Umbilical cord (tissue), 2 donors: Measurements from ENCODE around the gene NUP93. TPM values are rescaled to one million over a fixed set of nuclear protein-coding genes. Genes with fewer than 3 reads are reported as not detected.
"Not testable (repeated sequence)": the region's sequence is repeated elsewhere in the genome, so short reads cannot be mapped to it uniquely, and the experiment has no call there.

ENCODE experiments used
- DNase-seq: peaks from one replicate; pipeline ENCODE4 v3.0.0-alpha.2; 2015; ENCODE audit warnings: low spot score
- total RNA-seq: library from RNA; depleted of rRNA; stranded (reverse); fragments of >200 nt; gene quantifications from one replicate; pipeline ENCODE4 v1.2.3, GENCODE V29; 2014; ENCODE audit warnings: low replicate concordance; ENCODE audit not compliant: insufficient read depth

The NUP93 gene
- total RNA-seq, 1 donor from 2014 or later = 29.9 TPM

DNA sequence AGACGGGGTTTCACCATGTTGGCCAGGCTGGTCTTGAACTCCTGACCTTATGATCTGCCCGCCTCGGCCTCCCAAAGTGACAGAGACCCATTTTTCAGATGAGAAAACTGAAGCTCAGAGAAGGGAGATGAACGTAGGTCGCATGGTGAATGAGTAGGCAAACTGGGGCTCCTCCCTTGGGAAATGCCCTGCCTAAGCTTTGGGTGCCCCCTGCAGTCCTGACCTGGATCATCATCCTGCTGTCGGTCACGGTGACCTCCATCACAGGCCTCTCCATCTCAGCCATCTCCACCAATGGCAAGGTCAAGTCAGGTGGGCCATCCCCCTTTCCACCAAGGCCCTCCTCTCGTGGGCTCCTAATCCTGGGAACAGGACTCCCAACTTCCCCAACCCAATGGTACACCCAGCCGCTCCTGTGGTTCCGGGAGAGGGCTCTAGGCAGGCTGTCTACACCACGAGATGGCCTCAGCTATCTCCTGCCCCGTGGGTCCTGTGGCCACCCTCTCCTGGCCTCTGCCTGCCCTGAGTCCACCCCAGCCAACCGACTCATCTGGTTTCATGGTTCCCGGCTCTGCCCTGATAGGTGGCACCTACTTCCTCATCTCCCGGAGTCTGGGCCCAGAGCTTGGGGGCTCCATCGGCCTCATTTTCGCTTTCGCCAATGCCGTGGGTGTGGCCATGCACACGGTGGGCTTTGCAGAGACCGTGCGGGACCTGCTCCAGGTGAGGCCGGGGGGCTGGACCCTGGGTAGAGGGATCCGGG, 139.8 kb downstream of the NUP93 start:
- no peak for DNase-seq

DNA sequence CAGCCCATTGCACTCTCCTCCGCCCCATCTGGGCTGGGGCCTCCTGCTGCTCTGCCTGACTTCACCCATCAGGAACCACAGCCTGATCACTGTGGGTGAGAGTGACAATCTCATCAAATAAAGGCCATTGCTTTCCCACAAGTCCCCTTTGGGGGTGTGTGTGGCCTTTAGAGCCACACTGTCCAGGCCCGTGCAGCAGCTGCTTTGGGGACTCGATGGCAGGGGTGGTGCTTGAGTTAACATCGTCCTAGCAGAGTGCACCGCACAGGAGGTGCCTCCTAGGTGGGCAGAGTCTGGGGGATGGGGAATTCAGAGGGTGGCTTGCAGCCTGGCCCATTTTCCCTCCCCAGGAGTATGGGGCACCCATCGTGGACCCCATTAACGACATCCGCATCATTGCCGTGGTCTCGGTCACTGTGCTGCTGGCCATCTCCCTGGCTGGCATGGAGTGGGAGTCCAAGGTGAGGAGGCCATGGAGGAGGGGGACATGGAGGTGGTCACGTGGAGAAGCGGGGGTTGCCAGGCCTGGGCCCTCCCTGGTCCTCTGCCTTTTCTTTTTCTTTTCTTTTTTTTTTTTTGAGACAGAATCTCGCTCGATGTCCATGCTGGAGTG, 140.5 kb downstream of the NUP93 start:
- DNase-seq = no peak

DNA sequence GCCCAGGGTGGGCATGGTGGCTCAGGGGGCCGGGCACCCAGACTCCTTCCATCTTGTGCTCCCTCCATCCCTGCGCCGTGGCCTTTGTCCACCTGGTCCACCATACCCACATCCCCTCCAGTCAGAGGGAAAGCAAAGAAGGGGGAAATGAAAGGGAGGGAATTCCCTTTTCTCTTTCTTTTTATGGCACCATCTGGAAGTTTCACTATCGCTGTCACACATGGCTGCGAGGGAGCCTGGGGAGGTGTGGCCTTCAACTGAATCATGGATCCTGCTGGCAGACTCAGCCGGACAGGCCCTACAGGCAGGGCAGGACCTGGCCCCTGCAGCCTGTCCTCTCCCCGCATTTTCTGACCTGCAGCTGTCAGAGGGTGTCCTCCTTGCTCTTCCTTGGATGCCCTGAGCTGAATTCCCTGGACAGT, 141.3 kb downstream of the NUP93 start:
- DNase-seq = peak; percentile 63

DNA sequence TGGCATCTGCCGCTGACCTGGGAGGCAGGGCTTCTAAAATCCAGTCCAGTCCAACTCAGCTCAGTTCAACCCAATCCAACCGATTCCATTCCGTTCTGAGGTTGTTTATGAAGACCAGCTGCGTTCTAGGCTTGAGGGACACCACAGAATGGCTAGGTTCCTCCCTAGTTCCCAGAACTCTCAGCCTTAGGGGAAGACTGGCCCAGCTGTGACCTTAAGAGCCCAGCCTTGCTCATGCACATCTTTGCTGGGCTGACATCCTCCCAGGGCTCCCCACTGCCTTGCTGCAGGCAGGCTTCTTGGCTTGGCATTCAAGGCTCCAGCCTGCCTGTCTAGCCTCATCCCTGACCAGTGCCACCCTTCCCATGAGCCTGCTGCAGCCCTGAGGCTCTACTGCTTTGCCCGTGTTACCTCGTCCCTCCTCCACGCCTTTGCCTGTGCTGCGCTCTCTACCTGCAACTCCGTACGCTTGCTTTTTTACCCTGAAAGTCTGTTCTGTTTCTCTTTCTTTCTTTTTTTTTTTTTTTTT, 143.0 kb downstream of the NUP93 start:
- no peak for DNase-seq

DNA sequence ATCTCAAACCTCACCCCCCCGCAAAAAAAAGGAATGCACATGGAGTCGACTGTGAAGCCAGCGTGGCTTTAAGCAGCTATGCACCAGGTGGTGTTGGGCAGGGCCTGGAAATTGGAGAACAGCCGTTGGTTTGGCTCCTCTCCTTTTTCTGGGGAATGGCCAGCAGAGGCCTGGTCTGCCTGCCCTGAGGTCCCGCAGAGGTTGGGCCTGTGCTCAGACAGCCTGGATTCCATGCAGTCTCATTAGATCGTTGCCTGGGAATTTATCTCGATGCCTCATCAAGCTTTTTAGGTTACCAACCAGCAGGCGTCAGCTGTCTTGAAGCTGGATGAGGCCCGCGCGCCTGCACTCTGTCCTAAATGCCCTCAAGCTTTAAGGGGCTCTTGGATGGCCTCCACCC, 144.9 kb downstream of the NUP93 start:
- peak; percentile 82 for DNase-seq

- DNase-seq = no peak
These were observed 146.1 kb downstream of the NUP93 start for GRCh38 chr16:56876048-56876447.

DNA sequence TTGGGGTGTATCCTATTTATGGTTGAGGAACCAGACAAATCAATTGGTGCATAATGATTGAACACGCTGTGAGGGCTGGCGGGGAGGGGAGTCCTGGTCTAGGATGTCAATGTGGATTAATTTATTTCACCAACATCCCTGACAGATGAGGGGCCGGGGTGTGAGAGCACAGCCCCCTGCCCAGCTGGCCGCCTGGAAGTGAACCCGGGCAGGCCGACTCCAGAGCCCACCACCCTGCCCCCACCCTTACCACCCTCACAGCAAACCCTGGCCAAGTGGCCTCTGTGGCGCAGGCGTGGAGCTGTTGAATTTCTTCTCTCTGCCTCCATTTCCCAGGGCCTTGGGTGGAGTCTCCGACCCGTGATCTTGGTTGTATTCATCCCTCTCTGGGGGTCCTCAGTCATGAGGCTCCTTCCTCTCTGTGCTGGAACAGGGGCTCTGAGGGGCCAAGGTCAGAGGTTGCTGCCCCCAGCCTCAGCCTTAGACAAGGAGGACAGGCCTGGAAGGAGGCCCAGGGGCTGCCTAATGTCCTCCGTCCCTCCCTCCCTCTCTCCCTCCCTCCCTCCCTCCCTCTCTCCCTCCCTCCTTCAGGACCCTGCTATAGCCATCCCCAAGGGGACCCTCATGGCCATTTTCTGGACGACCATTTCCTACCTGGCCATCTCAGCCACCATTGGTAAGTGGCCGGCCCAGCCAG, 147.7 kb downstream of the NUP93 start:
- no peak for DNase-seq

- no peak for DNase-seq
These were observed 148.4 kb downstream of the NUP93 start for GRCh38 chr16:56878282-56878854.

- no peak for DNase-seq
These were observed 149.3 kb downstream of the NUP93 start for GRCh38 chr16:56879276-56879675.

GRCh38 chr16:56880176-56880575, 150.2 kb downstream of the NUP93 start:
- DNase-seq = no peak

DNA sequence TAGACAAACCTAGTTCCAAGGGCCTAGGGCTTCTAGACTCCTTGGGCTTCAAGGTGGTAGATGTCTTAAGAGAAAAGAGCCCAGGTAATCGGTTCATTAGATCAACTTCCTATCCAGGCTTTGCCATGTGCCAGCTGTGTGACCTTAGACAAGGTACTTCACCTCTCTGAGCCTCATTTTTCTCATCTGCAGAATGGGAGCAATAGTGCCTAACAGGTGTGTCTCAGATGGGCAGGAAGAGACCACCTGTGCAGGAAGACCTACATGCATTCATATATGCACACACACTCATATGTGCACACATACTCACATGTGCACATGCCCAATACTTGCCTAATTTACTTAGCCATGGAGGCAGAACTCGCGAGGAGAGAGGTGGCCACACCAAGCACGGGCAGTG, 150.8 kb downstream of the NUP93 start:
- DNase-seq = no peak

- DNase-seq = no peak
These were observed 152.3 kb downstream of the NUP93 start for GRCh38 chr16:56882077-56882800.

DNA sequence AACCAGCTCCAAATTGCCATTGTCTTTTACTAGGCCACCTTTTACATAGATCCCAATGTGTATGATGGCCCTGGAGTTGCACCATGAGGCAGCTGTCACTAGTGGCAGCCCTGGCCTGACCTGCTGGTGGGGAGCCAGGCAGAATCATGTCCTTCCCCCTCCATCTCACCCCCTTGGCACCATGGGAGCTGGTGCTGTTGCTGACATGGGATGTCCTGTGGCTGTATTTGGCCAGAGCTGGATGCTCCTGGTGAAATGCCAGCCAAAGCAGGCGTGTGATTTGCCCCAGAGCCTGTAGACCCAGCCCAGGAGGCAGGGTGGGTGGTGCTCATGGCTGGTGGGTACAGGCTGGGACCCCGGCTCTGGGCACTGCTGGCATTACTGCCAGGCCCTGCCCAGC, 153.7 kb downstream of the NUP93 start:
- DNase-seq = no peak

DNA sequence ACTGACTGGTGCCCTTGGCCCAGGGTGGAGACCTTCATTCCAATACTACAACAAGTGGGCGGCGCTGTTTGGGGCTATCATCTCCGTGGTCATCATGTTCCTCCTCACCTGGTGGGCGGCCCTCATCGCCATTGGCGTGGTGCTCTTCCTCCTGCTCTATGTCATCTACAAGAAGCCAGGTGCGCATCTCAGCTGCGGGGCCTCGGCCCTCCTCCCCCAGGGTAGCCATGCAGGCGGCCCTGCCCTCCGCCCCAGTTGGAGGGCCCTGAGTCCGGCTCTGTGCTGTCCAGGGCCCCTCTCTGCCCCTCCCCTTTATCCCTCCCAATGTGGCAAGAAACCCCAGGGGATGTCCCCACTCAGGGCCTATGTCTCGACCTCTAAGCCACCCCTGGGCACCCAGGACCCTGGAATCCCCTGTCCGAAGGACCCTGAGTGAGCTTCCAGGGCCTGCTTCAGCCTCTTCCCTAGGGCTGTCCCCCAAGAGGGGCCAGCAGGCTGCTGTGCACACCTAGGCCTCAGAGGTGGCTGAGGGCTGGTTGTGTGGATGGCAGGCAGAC, 154.2 kb downstream of the NUP93 start:
- DNase-seq = no peak

- not testable (repeated sequence) for DNase-seq
These were observed 155.0 kb downstream of the NUP93 start for GRCh38 chr16:56884929-56885328.

GRCh38 chr16:56885446-56886162, 155.7 kb downstream of the NUP93 start:
- DNase-seq = no peak

DNA sequence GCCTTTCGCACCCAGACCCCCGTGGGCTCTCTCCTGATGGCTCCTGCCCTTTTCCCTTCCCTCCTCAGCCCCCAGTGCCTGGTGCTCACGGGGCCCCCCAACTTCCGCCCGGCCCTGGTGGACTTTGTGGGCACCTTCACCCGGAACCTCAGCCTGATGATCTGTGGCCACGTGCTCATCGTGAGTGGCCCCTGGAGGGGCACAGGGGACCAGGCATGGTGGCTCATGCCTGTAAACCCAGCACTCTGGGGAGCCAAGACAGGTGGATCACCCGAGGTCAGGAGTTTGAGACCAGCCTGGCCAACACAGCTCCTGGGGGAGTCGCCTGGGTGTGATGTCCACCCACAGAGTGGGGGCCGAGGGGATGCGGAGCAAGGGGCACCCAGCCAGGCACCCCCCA, 156.4 kb downstream of the NUP93 start:
- no peak for DNase-seq

GRCh38 chr16:56886826-56887225, 156.9 kb downstream of the NUP93 start:
- DNase-seq = no peak

DNA sequence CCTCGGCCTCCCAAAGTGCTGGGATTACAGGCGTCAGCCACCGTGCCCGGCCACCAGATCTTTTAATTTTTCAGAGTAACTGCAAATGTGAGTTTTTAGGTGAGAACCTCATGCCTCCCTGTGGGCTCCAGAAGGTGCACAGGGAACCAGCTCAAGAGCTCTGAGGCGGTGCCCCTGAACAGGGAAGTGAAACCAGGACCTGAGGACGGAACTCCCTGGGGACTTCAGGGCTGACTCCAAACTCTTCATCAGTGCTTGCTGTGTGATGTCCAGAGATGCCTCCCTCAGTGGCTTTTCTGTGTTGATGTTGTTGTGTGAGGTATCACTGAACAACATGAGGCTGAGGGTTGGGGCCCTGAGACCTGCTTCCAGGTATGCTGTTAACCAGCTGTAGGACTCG, 158.9 kb downstream of the NUP93 start:
- no peak for DNase-seq

DNA sequence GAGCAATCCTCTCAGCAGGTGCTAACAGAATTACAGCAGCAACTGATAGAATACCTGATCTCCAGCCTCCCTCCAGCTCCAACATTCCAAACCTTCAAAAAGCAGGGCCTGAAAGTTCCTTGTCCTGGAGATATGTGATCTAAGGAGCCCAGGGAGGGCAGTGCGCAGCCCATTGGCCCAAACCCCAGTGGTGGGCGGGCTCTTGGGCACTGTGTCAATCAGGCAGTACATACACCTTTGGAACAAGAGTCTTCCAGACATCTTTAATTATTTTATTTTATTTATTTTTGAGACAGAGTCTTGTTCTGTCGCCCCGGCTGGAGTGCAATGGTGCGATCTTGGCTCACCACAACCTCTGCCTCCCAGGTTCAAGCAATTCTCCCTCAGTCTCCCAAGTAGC, 159.3 kb downstream of the NUP93 start:
- no peak for DNase-seq

DNA sequence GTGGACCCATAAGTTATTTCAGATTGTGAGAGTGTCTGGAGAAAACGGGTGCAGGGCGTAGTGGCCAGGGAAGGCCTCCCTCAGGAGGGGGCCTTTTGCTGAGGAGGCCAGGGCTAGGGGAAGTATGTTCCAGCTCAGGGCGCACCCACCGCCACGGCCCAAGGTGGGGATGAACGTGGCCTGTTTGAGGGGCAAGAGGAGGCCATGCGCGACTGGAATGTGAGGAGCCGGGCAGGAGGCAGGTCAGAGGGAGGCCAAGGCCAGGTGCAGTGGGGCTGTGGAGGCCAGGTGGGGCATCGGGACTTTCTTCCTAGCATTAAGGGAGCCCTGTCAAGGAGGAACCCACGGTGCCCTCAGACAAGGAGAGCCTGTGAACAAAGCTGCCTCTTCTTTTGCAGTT, 161.8 kb downstream of the NUP93 start:
- DNase-seq = no peak
